ENCODE data around the gene IRF2BP2. TPM values are rescaled to one million over a fixed set of nuclear protein-coding genes. Genes with fewer than 3 reads are reported as not detected.

The IRF2BP2 gene
- total and polyA plus RNA-seq, 2 donors (not counting 1 experiment from before 2014, with no cell fraction given) = 126 to 255 TPM

- Histone ChIP-seq H3K4me1 (ENCODE audit: control insufficient read depth in 2 of 2, insufficient read depth in 2 of 2, low read length in 2 of 2) (peaks cover 4 to 9% of the 10 kb centered on the region in 2 donors), H3K27me3 (replicated peaks in 1 of 4; ENCODE audit: control extremely low read depth in 1 of 4, control insufficient read depth in 3 of 4, insufficient read depth in 4 of 4, low read length in 3 of 4) (no peaks in the 10 kb centered on the region), H3K27ac (ENCODE audit: low read length in 2 of 2) (no peak overlapping the region), H3K4me3 (ENCODE audit: control extremely low read depth in 1 of 5, extremely low read depth in 1 of 5, insufficient read depth in 1 of 5, low read depth in 2 of 5, low read length in 4 of 5) (no peak overlapping the region), H2AFZ (ENCODE audit: insufficient read depth, low read depth, low read length, poor library complexity, severe bottlenecking) (no peak overlapping the region), H3K9ac (ENCODE audit: low read length) (no peak overlapping the region), H3K36me3 (replicated peaks in 1 of 2; ENCODE audit: control extremely low read depth in 1 of 2, control insufficient read depth in 1 of 2, extremely low read depth in 1 of 2, insufficient read depth in 2 of 2, low read length in 1 of 2) (no peaks in the 10 kb centered on the region), H4K20me1 (ENCODE audit: control insufficient read depth, insufficient read depth, low read length, poor library complexity, severe bottlenecking) (no peaks in the 10 kb centered on the region), H3K9me3 (ENCODE audit: control extremely low read depth in 1 of 3, control insufficient read depth in 2 of 3, insufficient read depth in 1 of 3, low read length in 2 of 3) (no peaks in the 10 kb centered on the region), H3K79me2 (ENCODE audit: control insufficient read depth, insufficient read depth, low read length) (peaks cover 6% of the 10 kb centered on the region), H3K4me2 (replicated peaks; ENCODE audit: low read depth, low read length, poor library complexity, severe bottlenecking) (no peak overlapping the region)
- POLR2A ChIA-PET = interaction anchor here (0.7 kb wide), 1 partner anchor 40 kb away, joined by 3 read pairs; no protein-coding TSS in a partner anchor
- WGBS (ENCODE audit: insufficient coverage) = 96% methylated on average over 5 of the region's 6 CpGs
- CTCF ChIA-PET = no interaction called here
- ATAC-seq (ENCODE audit: low read depth) (no peak), DNase-seq (no peak)
- H3K9me3 Mint-ChIP-seq (ENCODE audit: insufficient read depth) = no peaks in the 10 kb centered on the region
- H3K27ac Mint-ChIP-seq = no peak overlapping the region
- peaks cover 7% of the 10 kb centered on the region for H3K4me1 Mint-ChIP-seq
- no peaks in the 10 kb centered on the region for H3K27me3 Mint-ChIP-seq
- TF ChIP-seq CTCF (IDR thresholded peaks at IDR 0.05) (no peak), EZH2 (IDR thresholded peaks at IDR 0.05; ENCODE audit: borderline replicate concordance, insufficient read depth, low read depth, low read length, poor library complexity, severe bottlenecking) (no peak)
- no peak overlapping the region for H3K4me3 Mint-ChIP-seq
- intact Hi-C loops (cut with micrococcal nuclease) = no loop called here
These were observed 16.0 kb downstream of the IRF2BP2 start for GRCh38 chr1:234593771-234594504.

GRCh38 chr1:234593109-234593508 lies 16.9 kb downstream of the IRF2BP2 start:
- TF ChIP-seq EZH2 (IDR thresholded peaks at IDR 0.05; ENCODE audit: borderline replicate concordance, insufficient read depth, low read depth, low read length, poor library complexity, severe bottlenecking) = no peak
- TF ChIP-seq CTCF (IDR thresholded peaks at IDR 0.05) = no peak
- Histone ChIP-seq H4K20me1 (ENCODE audit: control insufficient read depth, insufficient read depth, low read length, poor library complexity, severe bottlenecking) (no peaks in the 10 kb centered on the region), H3K27me3 (replicated peaks in 1 of 4; ENCODE audit: control extremely low read depth in 1 of 4, control insufficient read depth in 3 of 4, insufficient read depth in 4 of 4, low read length in 3 of 4) (no peaks in the 10 kb centered on the region), H3K9me3 (ENCODE audit: control extremely low read depth in 1 of 3, control insufficient read depth in 2 of 3, insufficient read depth in 1 of 3, low read length in 2 of 3) (no peaks in the 10 kb centered on the region), H3K27ac (ENCODE audit: low read length in 2 of 2) (no peak overlapping the region), H3K79me2 (ENCODE audit: control insufficient read depth, insufficient read depth, low read length) (peaks cover 6% of the 10 kb centered on the region), H3K9ac (ENCODE audit: low read length) (no peak overlapping the region), H3K4me1 (ENCODE audit: control insufficient read depth in 2 of 2, insufficient read depth in 2 of 2, low read length in 2 of 2) (peaks cover 0 to 3% of the 10 kb centered on the region in 2 donors), H2AFZ (ENCODE audit: insufficient read depth, low read depth, low read length, poor library complexity, severe bottlenecking) (no peak overlapping the region), H3K4me3 (ENCODE audit: control extremely low read depth in 1 of 5, extremely low read depth in 1 of 5, insufficient read depth in 1 of 5, low read depth in 2 of 5, low read length in 4 of 5) (no peak overlapping the region), H3K4me2 (replicated peaks; ENCODE audit: low read depth, low read length, poor library complexity, severe bottlenecking) (no peak overlapping the region), H3K36me3 (replicated peaks in 1 of 2; ENCODE audit: control extremely low read depth in 1 of 2, control insufficient read depth in 1 of 2, extremely low read depth in 1 of 2, insufficient read depth in 2 of 2, low read length in 1 of 2) (no peaks in the 10 kb centered on the region)
- DNase-seq (no peak), ATAC-seq (ENCODE audit: low read depth) (no peak)
- WGBS (ENCODE audit: insufficient coverage) = 100% methylated on average over 5 of the region's 7 CpGs
- Mint-ChIP-seq H3K4me1 (peaks cover 3% of the 10 kb centered on the region), H3K4me3 (no peak overlapping the region), H3K27me3 (no peaks in the 10 kb centered on the region), H3K27ac (no peak overlapping the region), H3K9me3 (ENCODE audit: insufficient read depth) (no peaks in the 10 kb centered on the region)
- ChIA-PET CTCF (no interaction called here), POLR2A (no interaction called here)
- intact Hi-C loops (cut with micrococcal nuclease) = no loop called here
